ENCODE data around the gene NOVA1. TPM values are rescaled to one million over a fixed set of nuclear protein-coding genes. Genes with fewer than 3 reads are reported as not detected.

NOVA1 gene
- total RNA-seq, 1 experiment from 2014 or later, result not detected

GRCh38 chr14:26410189-26410685 lies 187.6 kb downstream of the NOVA1 start:
- ChIA-PET POLR2A (no interaction called here), CTCF (interaction anchor here (0.5 to 1.4 kb wide), 4 partner anchors 9 to 379 kb away, joined by 3 to 6 read pairs (median 3); no protein-coding TSS in a partner anchor)
- H3K36me3 Mint-ChIP-seq (ENCODE audit: insufficient read depth, unreplicated experiment), result no peaks in the 10 kb centered on the region
- no TSS peak for BruUV-seq (replicated peaks)
- intact Hi-C loops (cut with micrococcal nuclease), result no loop called here
- DNase-seq (ENCODE audit: unreplicated experiment), result no peak
- TF ChIP-seq CTCF (IDR thresholded peaks at IDR 0.05; ENCODE audit: unreplicated experiment), result no peak
- no peaks in the 10 kb centered on the region for H3K4me1 Mint-ChIP-seq (ENCODE audit: insufficient read depth, unreplicated experiment)
- no peaks in the 10 kb centered on the region for H3K27me3 Mint-ChIP-seq (ENCODE audit: insufficient read depth, unreplicated experiment)
- no peaks in the 10 kb centered on the region for H3K9me3 Mint-ChIP-seq (ENCODE audit: unreplicated experiment)
- no peak overlapping the region for H3K4me3 Mint-ChIP-seq (ENCODE audit: unreplicated experiment)
- no peak overlapping the region for H3K27ac Mint-ChIP-seq (ENCODE audit: low read depth, unreplicated experiment)

GRCh38 chr14:26404927-26405326 lies 192.9 kb downstream of the NOVA1 start:
- H3K27ac Mint-ChIP-seq (ENCODE audit: low read depth, unreplicated experiment), result no peak overlapping the region
- POLR2A ChIA-PET, result no interaction called here
- DNase-seq (ENCODE audit: unreplicated experiment), result no peak
- no TSS peak for BruUV-seq (replicated peaks)
- no peak for TF ChIP-seq CTCF (IDR thresholded peaks at IDR 0.05; ENCODE audit: unreplicated experiment)
- H3K4me3 Mint-ChIP-seq (ENCODE audit: unreplicated experiment), result no peak overlapping the region
- no peaks in the 10 kb centered on the region for H3K4me1 Mint-ChIP-seq (ENCODE audit: insufficient read depth, unreplicated experiment)
- no peaks in the 10 kb centered on the region for H3K27me3 Mint-ChIP-seq (ENCODE audit: insufficient read depth, unreplicated experiment)
- CTCF ChIA-PET, result interaction anchor here (0.6 kb wide), 1 partner anchor 500 kb away, joined by 5 read pairs; no protein-coding TSS in a partner anchor
- no peaks in the 10 kb centered on the region for H3K36me3 Mint-ChIP-seq (ENCODE audit: insufficient read depth, unreplicated experiment)
- intact Hi-C loops (cut with micrococcal nuclease), result no loop called here
- H3K9me3 Mint-ChIP-seq (ENCODE audit: unreplicated experiment), result peaks cover 16% of the 10 kb centered on the region

GRCh38 chr14:26403760-26404159 lies 194.1 kb downstream of the NOVA1 start:
- no peaks in the 10 kb centered on the region for H3K27me3 Mint-ChIP-seq (ENCODE audit: insufficient read depth, unreplicated experiment)
- no peak for TF ChIP-seq CTCF (IDR thresholded peaks at IDR 0.05; ENCODE audit: unreplicated experiment)
- POLR2A ChIA-PET, result interaction anchor here (1.5 kb wide), 1 partner anchor 9 kb away, joined by 3 read pairs; no protein-coding TSS in a partner anchor
- intact Hi-C loops (cut with micrococcal nuclease), result no loop called here
- no peaks in the 10 kb centered on the region for H3K36me3 Mint-ChIP-seq (ENCODE audit: insufficient read depth, unreplicated experiment)
- CTCF ChIA-PET, result interaction anchor here (0.6 kb wide), 2 partner anchors 406 to 427 kb away, joined by 3 to 6 read pairs; no protein-coding TSS in a partner anchor
- BruUV-seq (replicated peaks), result no TSS peak
- no peak overlapping the region for H3K27ac Mint-ChIP-seq (ENCODE audit: low read depth, unreplicated experiment)
- DNase-seq (ENCODE audit: unreplicated experiment), result no peak
- H3K9me3 Mint-ChIP-seq (ENCODE audit: unreplicated experiment), result peaks cover 16% of the 10 kb centered on the region
- no peak overlapping the region for H3K4me3 Mint-ChIP-seq (ENCODE audit: unreplicated experiment)
- H3K4me1 Mint-ChIP-seq (ENCODE audit: insufficient read depth, unreplicated experiment), result no peaks in the 10 kb centered on the region

- POLR2A ChIA-PET, result no interaction called here
- no peaks in the 10 kb centered on the region for H3K4me1 Mint-ChIP-seq (ENCODE audit: insufficient read depth, unreplicated experiment)
- CTCF ChIA-PET, result interaction anchor here (0.6 kb wide), 1 partner anchor 123 kb away, joined by 3 read pairs; no protein-coding TSS in a partner anchor
- no peak overlapping the region for H3K4me3 Mint-ChIP-seq (ENCODE audit: unreplicated experiment)
- peaks cover 16% of the 10 kb centered on the region for H3K9me3 Mint-ChIP-seq (ENCODE audit: unreplicated experiment)
- no TSS peak for BruUV-seq (replicated peaks)
- H3K36me3 Mint-ChIP-seq (ENCODE audit: insufficient read depth, unreplicated experiment), result no peaks in the 10 kb centered on the region
- no peaks in the 10 kb centered on the region for H3K27me3 Mint-ChIP-seq (ENCODE audit: insufficient read depth, unreplicated experiment)
- H3K27ac Mint-ChIP-seq (ENCODE audit: low read depth, unreplicated experiment), result no peak overlapping the region
- intact Hi-C loops (cut with micrococcal nuclease), result no loop called here
- no peak for DNase-seq (ENCODE audit: unreplicated experiment)
- TF ChIP-seq CTCF (IDR thresholded peaks at IDR 0.05; ENCODE audit: unreplicated experiment), result no peak
These were observed 195.7 kb downstream of the NOVA1 start for GRCh38 chr14:26402126-26402525.
